Left lung (tissue), 10 donors: ENCODE measurements around the gene LAMTOR5. TPM values are rescaled to one million over a fixed set of nuclear protein-coding genes. Genes with fewer than 3 reads are reported as not detected.
"Not testable (repeated sequence)": the region's sequence is repeated elsewhere in the genome, so short reads cannot be mapped to it uniquely, and the experiment has no call there.

Experiments
- ATAC-seq: fragments of 200-7000 bp; cut with Tn5 transposase; one replicate; pipeline ENCODE4 v1.9.1; 2020; ENCODE audit warnings: moderate library complexity
- DNase-seq, 4 donors: peaks; one replicate each; pipeline ENCODE4 v3.0.0-alpha.2; 2013 to 2020
- H3K27ac ChIP-seq, 2 donors: fragments of 200-600 bp; sonication (generic) in 1 of 2; one replicate each; pipeline versions ENCODE4 v1.5.0 to v1.8.0; 2020 to 2021
- H3K27me3 ChIP-seq, 2 donors: fragments of 200-600 bp; sonication (generic) in 1 of 2; one replicate each; pipeline versions ENCODE4 v1.5.0 to v1.8.0; 2020 to 2021
- H3K36me3 ChIP-seq, 2 donors: fragments of 200-600 bp; sonication (generic) in 1 of 2; one replicate each; pipeline versions ENCODE4 v1.5.0 to v1.8.0; 2020 to 2021
- H3K4me1 ChIP-seq, 2 donors: fragments of 200-600 bp; one replicate each; pipeline ENCODE4 v1.8.0; 2021
- H3K4me3 ChIP-seq, 2 donors: fragments of 200-600 bp; sonication (generic) in 1 of 2; one replicate each; pipeline versions ENCODE4 v1.5.0 to v1.8.0; 2020 to 2021; ENCODE audit warnings: mild to moderate bottlenecking in 1 of 2
- H3K9me3 ChIP-seq, 2 donors: fragments of 200-600 bp; sonication (generic) in 1 of 2; one replicate each; pipeline versions ENCODE4 v1.5.0 to v1.8.0; 2020 to 2021
- CTCF ChIP-seq, 2 donors: fragments of 200-600 bp; sonication (generic) in 1 of 2; IDR thresholded peaks; one replicate each; pipeline versions ENCODE4 v1.5.0 to v1.8.0; 2021; ENCODE audit warnings: antibody characterized with exemption in 2 of 2
- intact Hi-C, 2 donors: fragments of 100-400 bp; cut with DNase I; formaldehyde crosslinking; loops; one replicate each; pipeline versions ENCODE4 v1.11.2 to v1.14.2; 2022
- polyA plus RNA-seq, 6 donors: library from polyadenylated mRNA; unstranded; fragments of 120-200 nt; gene quantifications; one replicate each; pipeline ENCODE4 v1.2.1, GENCODE V29; 2013; ENCODE audit not compliant: insufficient read length in 6 of 6
- total RNA-seq, 2 donors: library from RNA; stranded (reverse); fragmentation: NEBNext Ultra II Directional; extraction: Animal tissue kit (Norgen Biotek cat#: 25700); gene quantifications; one replicate each; pipeline ENCODE4 v1.2.1, GENCODE V29; 2021
- donor health status: DM: no; HTN: yes; CAD: no.
- donor health status: DM: no; HTN: no; CAD: no.

Gene LAMTOR5
- total and polyA plus RNA-seq, 8 donors: 112 to 145 (median 119) TPM

- no peak for ATAC-seq
Measured at GRCh38 chr1:110411173-110411735, 3.8 kb upstream of the LAMTOR5 start.

GRCh38 chr1:110409316-110409715, 1.8 kb upstream of the LAMTOR5 start:
- Histone ChIP-seq H3K27ac (no peak overlapping the region), H3K9me3 (no peaks in the 10 kb centered on the region), H3K4me1 (peaks cover 7 to 31% of the 10 kb centered on the region in 2 donors), H3K4me3 (no peak overlapping the region), H3K27me3 (no peaks in the 10 kb centered on the region), H3K36me3 (peaks cover 0 to 14% of the 10 kb centered on the region in 2 donors)
- DNase-seq (no peak), ATAC-seq (no peak)
- no peak for TF ChIP-seq CTCF (IDR thresholded peaks at IDR 0.05)
- intact Hi-C loops: no loop called here

More at GRCh38 chr1:110411173-110411735, 3.8 kb upstream of the LAMTOR5 start:
- no peak for TF ChIP-seq CTCF (IDR thresholded peaks at IDR 0.05)
- Histone ChIP-seq H3K27me3 (no peaks in the 10 kb centered on the region), H3K9me3 (no peaks in the 10 kb centered on the region), H3K36me3 (no peaks in the 10 kb centered on the region), H3K4me1 (peaks cover 4 to 25% of the 10 kb centered on the region in 2 donors), H3K27ac (no peak overlapping the region), H3K4me3 (no peak overlapping the region)
- intact Hi-C loops: loop anchor here in 1 of 2 donors (5.0 kb wide), 1 partner anchor 46 kb away; no protein-coding TSS in a partner anchor
- DNase-seq: no peak

- Histone ChIP-seq H3K27ac (no peak overlapping the region), H3K4me1 (peaks cover 7 to 31% of the 10 kb centered on the region in 2 donors), H3K27me3 (no peaks in the 10 kb centered on the region), H3K9me3 (no peaks in the 10 kb centered on the region), H3K4me3 (peak overlapping the region in 1 of 2 donors; percentile 92), H3K36me3 (peaks cover 0 to 22% of the 10 kb centered on the region in 2 donors)
- intact Hi-C loops: no loop called here
- TF ChIP-seq CTCF (IDR thresholded peaks at IDR 0.05): no peak
- no peak for DNase-seq
- no peak for ATAC-seq
Measured at GRCh38 chr1:110408488-110408887, 994 bp upstream of the LAMTOR5 start.

- not testable (repeated sequence) for ATAC-seq
- H3K27ac ChIP-seq: peak overlapping the region in 1 of 2 donors; percentile 94
Measured at GRCh38 chr1:110406407-110406806, 1.1 kb downstream of the LAMTOR5 start.

GRCh38 chr1:110404401-110404800, 3.1 kb downstream of the LAMTOR5 start:
- TF ChIP-seq CTCF (IDR thresholded peaks at IDR 0.05): no peak
- H3K36me3 ChIP-seq: peaks cover 0 to 63% of the 10 kb centered on the region in 2 donors
- ATAC-seq (no peak), DNase-seq (no peak)
- H3K27me3 ChIP-seq: no peaks in the 10 kb centered on the region
- H3K9me3 ChIP-seq: no peaks in the 10 kb centered on the region
- H3K27ac ChIP-seq: no peak overlapping the region
- H3K4me3 ChIP-seq: no peak overlapping the region
- intact Hi-C loops: no loop called here
- peaks cover 7 to 20% of the 10 kb centered on the region in 2 donors for H3K4me1 ChIP-seq

More at GRCh38 chr1:110406407-110406806, 1.1 kb downstream of the LAMTOR5 start:
- DNase-seq, H3K27me3 ChIP-seq, intact Hi-C loops, H3K9me3 ChIP-seq: not testable (repeated sequence)
- peaks cover 7 to 20% of the 10 kb centered on the region in 2 donors for H3K4me1 ChIP-seq
- H3K4me3 ChIP-seq: peak overlapping the region; percentile 92 to 93
- peaks cover 0 to 43% of the 10 kb centered on the region in 2 donors for H3K36me3 ChIP-seq

- no peak for ATAC-seq
- Histone ChIP-seq H3K36me3 (peaks cover 0 to 69% of the 10 kb centered on the region in 2 donors), H3K27ac (no peak overlapping the region), H3K27me3 (no peaks in the 10 kb centered on the region), H3K4me1 (peaks cover 7 to 20% of the 10 kb centered on the region in 2 donors), H3K4me3 (no peak overlapping the region), H3K9me3 (no peaks in the 10 kb centered on the region)
- intact Hi-C loops: no loop called here
- no peak for TF ChIP-seq CTCF (IDR thresholded peaks at IDR 0.05)
- DNase-seq: no peak
Measured at GRCh38 chr1:110403805-110404204, 3.7 kb downstream of the LAMTOR5 start.

GRCh38 chr1:110396259-110396958, 11.1 kb downstream of the LAMTOR5 start:
- H3K9me3 ChIP-seq, ATAC-seq, H3K27me3 ChIP-seq, H3K4me3 ChIP-seq, H3K4me1 ChIP-seq, intact Hi-C loops, H3K27ac ChIP-seq: not testable (repeated sequence)
- peaks cover 0 to 73% of the 10 kb centered on the region in 2 donors for H3K36me3 ChIP-seq
- DNase-seq: peak in 1 of 4 donors; percentile 72
